NT2/D1 (cell line): ENCODE measurements around the gene INPP1.

Experiments used
- SUZ12 ChIP-seq: IDR thresholded peaks from 2 replicates; pipeline ENCODE4 v1.6.1; 2011; ENCODE audit not compliant: insufficient read length, insufficient read depth; ENCODE audit errors: extremely low read depth
- ZNF274 ChIP-seq: IDR thresholded peaks from 2 replicates; pipeline ENCODE4 v1.6.1; 2011; ENCODE audit warnings: mild to moderate bottlenecking, low read depth, low read length

GRCh38 chr2:190406805-190407204, 63.4 kb downstream of the INPP1 start:
- TF ChIP-seq ZNF274, result no peak
- no peak for TF ChIP-seq SUZ12
